ENCODE measurements around the gene GNG12.

DNA sequence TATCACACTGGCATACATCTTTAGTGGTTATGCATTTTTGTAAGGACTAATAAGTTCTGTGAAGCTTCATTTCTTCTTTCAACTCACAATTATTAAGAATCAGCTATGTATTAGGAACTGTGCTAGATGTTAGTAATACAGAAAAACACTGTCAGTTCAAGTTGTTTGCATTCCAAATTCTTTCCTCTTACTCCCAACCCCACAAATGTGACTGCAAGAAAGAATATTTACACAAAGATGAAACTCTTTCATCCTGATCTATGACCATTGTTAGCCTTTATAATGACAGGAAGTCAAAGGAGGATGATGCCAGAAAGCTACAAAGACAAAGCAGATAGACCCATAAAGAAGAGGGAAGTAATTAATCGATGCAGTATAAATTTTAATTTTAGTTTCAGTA lies 169.2 kb downstream of the GNG12 start:
- TF ChIP-seq GATA3 (IDR thresholded peaks at IDR 0.05; ENCODE audit: low read depth, low read length) (no peak), GATA2 (IDR thresholded peaks at IDR 0.05; ENCODE audit: low read depth, low read length) (no peak)

All from SH-SY5Y (cell line).